ENCODE measurements around the gene MCF2L.

MCF2L gene

GRCh38 chr13:113065406-113066141 lies 96.6 kb downstream of the MCF2L start:
- DNase-seq (ENCODE audit: low read depth, low spot score) = peak; percentile 8
- in situ Hi-C loops (cut with HindIII; ENCODE audit: low sequenced_read_pairs) = no loop called here
- TF ChIP-seq, protein P1, sequence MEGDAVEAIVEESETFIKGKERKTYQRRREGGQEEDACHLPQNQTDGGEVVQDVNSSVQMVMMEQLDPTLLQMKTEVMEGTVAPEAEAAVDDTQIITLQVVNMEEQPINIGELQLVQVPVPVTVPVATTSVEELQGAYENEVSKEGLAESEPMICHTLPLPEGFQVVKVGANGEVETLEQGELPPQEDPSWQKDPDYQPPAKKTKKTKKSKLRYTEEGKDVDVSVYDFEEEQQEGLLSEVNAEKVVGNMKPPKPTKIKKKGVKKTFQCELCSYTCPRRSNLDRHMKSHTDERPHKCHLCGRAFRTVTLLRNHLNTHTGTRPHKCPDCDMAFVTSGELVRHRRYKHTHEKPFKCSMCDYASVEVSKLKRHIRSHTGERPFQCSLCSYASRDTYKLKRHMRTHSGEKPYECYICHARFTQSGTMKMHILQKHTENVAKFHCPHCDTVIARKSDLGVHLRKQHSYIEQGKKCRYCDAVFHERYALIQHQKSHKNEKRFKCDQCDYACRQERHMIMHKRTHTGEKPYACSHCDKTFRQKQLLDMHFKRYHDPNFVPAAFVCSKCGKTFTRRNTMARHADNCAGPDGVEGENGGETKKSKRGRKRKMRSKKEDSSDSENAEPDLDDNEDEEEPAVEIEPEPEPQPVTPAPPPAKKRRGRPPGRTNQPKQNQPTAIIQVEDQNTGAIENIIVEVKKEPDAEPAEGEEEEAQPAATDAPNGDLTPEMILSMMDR (IDR thresholded peaks at IDR 0.05; ENCODE audit: low read depth, low read length) = no peak

GRCh38 chr13:113066142-113066455 lies 97.1 kb downstream of the MCF2L start:
- in situ Hi-C loops (cut with HindIII; ENCODE audit: low sequenced_read_pairs) = no loop called here
- DNase-seq (ENCODE audit: low read depth, low spot score) = no peak
- TF ChIP-seq, protein P1 (IDR thresholded peaks at IDR 0.05; ENCODE audit: low read depth, low read length) = no peak

More at GRCh38 chr13:113065406-113066141, 96.6 kb downstream of the MCF2L start:
- H3K4me3 ChIP-seq (ENCODE audit: low read depth, low read length) = no peak overlapping the region

DNA sequence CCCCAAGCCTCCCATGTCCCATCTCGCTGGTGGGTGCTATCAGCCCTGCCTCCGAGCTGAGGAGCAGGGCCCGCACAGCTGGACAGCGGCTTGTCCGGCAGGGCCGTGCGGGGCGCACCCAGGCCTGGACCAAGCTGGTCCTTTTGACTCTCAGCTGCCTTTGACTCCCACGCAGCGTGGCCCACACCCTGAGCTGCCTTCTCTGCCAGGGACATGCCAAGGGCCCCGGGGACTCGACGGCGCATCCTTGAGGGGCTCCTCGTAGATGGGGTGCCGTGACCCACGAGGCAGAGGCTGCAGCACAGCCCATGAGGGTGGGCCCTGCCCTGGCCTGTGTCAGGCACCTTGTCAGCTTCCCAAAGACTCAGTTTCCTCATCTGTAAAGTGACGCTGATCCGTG lies 97.7 kb downstream of the MCF2L start:
- no peak overlapping the region for H3K4me3 ChIP-seq (ENCODE audit: low read depth, low read length)
- TF ChIP-seq, protein P1 (IDR thresholded peaks at IDR 0.05; ENCODE audit: low read depth, low read length) = no peak
- DNase-seq (ENCODE audit: low read depth, low spot score) = no peak
- in situ Hi-C loops (cut with HindIII; ENCODE audit: low sequenced_read_pairs) = no loop called here

More at GRCh38 chr13:113066142-113066455, 97.1 kb downstream of the MCF2L start:
- H3K4me3 ChIP-seq (ENCODE audit: low read depth, low read length) = no peak overlapping the region

- TF ChIP-seq, protein P1 (IDR thresholded peaks at IDR 0.05; ENCODE audit: low read depth, low read length) = no peak
- H3K4me3 ChIP-seq (ENCODE audit: low read depth, low read length) = no peak overlapping the region
- no peak for DNase-seq (ENCODE audit: low read depth, low spot score)
- in situ Hi-C loops (cut with HindIII; ENCODE audit: low sequenced_read_pairs) = no loop called here
Measured at GRCh38 chr13:113069861-113070805, 101.1 kb downstream of the MCF2L start.

- H3K4me3 ChIP-seq (ENCODE audit: low read depth, low read length) = no peak overlapping the region
- in situ Hi-C loops (cut with HindIII; ENCODE audit: low sequenced_read_pairs) = no loop called here
- DNase-seq (ENCODE audit: low read depth, low spot score) = no peak
- TF ChIP-seq, protein P1 (IDR thresholded peaks at IDR 0.05; ENCODE audit: low read depth, low read length) = no peak
Measured at GRCh38 chr13:113070855-113071254, 101.8 kb downstream of the MCF2L start.

DNA sequence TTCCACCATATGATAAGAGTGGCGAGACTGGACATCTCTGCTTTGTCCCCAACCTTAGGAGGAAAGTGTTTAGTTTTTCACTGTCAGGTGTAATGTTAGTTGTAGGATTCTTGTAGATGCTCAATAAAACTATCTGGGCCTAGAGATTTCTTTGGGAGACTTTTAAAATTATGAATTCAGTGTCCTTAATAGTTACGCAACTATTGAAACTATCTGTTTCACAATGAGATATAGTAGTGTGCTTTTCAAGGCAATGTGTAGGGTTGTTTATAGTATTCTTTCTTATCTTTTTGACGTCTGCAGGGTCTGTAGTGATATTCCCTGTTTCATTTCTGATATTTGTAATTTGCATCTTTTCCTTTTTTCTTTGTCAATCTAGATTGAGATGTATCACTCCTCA lies 103.4 kb downstream of the MCF2L start:
- in situ Hi-C loops (cut with HindIII; ENCODE audit: low sequenced_read_pairs) = no loop called here
- no peak for DNase-seq (ENCODE audit: low read depth, low spot score)
- no peak overlapping the region for H3K4me3 ChIP-seq (ENCODE audit: low read depth, low read length)
- TF ChIP-seq, protein P1 (IDR thresholded peaks at IDR 0.05; ENCODE audit: low read depth, low read length) = no peak

Data from astrocyte of the spinal cord (primary cell).